ENCODE measurements around the gene NKX6-2. TPM values are rescaled to one million over a fixed set of nuclear protein-coding genes. Genes with fewer than 3 reads are reported as not detected.

The NKX6-2 gene
- total RNA-seq, 1 donor from 2014 or later, result 0.35 TPM

DNA sequence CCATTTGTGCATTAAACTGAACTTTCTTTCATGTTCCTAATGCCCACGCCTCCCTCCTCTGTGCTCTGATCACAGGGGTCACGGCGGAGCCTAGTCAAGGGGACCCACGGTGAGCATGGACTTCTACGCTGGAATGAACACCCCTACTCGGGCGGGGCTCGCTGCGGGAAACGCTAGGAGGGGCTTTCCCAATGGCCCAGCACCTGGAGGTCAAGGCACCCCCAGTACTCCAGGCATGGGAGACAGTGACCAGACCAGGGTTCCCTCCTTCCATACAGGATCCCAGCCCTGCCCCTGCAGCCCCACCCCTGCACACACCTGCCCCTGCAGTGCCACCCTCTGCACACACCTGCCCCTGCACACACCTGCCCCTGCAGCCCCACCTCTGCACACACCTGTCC, 27.1 kb upstream of the NKX6-2 start:
- no peak for DNase-seq (ENCODE audit: low read depth)

DNA sequence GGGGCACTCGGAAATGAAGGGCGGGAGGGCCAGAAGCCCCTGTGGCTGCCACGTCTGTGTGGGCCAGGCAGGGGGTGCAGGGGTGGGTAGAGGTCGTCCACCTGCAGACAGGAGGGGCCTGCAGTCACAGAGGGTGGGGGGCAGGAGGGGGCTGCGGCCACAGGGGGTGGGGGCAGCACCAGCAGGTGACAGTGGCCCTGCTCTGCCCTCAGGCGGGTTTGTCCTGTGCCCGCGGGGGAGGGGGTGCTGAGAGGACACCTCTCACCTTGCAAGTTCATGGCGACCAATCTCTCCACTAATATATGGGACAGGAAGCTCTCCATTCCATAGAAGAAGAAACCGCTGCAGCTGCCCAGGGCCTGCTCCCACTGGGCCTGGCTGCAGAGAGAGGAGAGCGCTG, 26.6 kb upstream of the NKX6-2 start:
- DNase-seq (ENCODE audit: low read depth), result no peak

DNA sequence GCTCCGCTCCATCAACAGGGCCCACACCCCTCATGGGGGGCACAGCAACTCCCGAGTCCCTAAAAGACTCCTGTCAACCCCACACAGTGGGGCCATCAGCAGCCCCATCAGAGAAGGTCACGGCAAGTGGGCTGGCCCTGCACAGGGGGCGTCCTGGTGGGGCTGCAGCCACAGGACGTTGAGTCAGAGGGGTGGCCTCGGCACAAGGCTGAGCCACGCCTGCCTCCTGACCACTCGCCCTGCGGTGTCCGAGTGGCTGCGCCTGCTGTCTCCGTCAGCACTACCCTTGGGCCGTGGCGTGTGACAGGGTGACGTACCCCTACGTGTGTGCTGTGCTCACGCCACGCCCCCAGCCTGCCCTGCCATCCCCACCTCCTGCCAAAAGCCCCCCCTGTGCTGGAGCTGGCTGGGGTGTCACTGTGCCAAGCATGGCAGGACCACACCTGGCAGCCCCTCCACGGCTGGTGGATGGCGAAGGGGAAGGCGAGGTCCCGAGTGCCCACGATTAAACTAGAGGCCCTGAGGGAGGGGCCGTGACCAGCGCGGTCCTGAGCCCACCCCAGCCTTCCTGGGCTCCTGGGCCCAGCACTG, 26.0 kb upstream of the NKX6-2 start:
- DNase-seq (ENCODE audit: low read depth), result no peak

DNA sequence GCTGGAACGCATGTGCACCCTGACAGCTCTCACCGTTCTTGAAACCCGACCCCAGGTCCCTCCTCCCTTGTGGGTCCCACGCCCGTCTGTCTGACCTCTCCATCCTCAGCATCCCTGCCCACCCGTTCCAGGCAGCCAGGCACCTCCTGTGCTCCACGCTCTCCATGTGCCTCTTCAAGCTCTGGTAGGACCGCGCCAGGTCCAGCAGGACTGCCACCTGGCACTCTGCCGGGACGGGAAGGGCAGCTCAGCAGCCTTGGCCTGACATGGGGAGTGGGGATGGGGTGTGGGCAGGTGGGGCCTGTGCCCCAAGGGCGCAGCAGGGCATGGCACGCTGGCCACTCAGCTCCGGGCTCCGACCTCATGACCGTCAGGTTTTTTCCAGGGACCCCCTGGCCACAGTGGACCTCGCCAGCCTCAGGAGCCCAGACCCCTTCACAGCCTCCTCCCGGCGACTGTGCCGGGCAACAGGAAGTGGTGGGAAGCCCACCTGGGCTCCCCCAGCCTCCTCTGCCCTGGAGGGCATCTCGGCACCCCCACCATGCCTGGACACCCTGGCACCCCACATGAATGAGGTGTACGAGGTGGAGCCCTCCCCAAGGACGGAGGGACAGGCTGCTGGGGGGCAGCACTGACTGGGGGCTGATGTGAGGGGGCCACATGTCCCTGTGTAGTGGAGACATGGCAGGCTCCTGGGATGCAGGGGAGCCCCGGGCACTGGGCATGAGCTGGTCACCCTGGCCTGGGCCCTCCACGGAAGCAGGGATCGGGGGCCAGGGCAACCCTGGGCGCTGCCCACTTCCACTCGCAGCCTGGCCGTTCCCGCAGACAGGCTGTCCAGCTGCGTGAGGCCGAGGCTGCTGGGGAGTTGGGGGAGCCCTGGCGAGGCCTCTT, 25.1 kb upstream of the NKX6-2 start:
- no peak for DNase-seq (ENCODE audit: low read depth)

DNA sequence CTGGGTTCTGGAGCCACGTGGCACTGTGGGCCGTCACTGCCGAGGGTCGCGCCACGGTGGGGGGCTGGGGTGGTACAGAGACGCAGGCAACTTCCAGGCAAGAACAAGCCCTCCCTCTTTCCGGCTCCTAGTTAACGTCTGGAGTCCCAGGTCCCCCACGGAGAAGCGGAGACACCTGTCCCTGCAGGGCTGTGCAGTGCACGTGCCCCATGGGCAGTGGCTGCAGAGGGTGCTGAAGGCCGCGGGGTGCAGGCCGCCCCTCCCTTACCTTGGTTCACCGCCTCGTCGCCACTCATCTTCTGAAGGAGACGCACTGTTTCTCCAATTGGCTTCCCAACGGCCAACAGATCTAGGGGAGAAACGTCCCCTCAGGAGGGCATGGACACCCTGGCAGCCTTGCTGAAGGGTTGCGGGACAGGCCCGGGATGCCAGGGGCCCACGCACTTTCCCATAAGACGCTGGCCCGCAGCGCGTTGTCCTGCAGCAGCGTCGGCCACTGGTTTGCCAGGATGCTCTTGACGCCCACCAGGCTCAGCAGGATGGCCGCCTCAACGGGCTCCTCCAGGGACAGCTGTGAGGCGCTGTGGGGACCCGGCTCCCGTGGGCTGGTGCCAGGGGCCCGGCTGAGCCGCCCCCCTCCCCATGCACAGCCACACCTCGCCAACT, 24.3 kb upstream of the NKX6-2 start:
- no peak for DNase-seq (ENCODE audit: low read depth)

DNA sequence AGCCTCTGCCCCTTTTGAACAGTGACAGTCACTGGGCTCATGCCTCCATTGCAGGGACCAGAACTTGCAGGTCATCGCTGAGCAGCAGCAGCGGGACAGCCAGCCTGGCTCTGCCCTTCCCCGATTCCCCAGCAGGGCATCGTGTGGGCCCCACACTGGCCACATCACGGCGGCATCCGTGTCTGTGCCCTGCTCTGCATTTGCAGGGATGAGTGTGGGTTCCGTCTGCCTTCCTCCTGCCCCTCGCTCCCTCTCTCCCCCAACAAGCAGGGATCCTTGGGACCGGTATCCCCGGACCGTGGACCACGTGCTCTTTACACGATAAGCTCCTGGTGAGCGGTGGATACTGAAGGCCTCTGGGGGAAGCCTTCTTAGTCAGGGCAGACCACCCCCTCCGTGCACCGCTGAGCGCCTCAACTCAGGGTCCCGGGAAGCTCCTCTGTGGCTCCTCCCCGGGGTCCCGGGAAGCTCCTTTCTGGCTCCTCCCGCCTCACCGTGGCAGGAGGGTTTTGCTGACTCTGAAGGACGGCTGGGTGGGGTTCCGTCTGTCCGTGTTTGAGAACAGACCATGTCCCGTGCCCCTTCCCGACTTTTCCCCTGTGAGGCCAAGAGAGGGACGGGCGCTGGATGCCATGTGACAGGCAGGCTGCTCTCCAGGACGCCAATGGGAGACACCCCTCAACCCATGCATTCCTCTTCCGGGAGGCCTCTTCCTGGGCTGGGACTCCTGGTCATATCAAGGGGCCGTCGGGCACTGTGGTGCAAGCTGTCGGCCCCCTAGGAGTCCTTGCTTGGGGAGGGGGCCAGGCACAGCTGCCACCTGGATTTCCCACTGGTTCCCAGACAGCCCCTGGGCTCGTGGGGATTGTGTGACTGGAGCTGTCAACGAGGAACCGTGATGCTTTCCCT, 23.5 kb upstream of the NKX6-2 start:
- DNase-seq (ENCODE audit: low read depth), result no peak

DNA sequence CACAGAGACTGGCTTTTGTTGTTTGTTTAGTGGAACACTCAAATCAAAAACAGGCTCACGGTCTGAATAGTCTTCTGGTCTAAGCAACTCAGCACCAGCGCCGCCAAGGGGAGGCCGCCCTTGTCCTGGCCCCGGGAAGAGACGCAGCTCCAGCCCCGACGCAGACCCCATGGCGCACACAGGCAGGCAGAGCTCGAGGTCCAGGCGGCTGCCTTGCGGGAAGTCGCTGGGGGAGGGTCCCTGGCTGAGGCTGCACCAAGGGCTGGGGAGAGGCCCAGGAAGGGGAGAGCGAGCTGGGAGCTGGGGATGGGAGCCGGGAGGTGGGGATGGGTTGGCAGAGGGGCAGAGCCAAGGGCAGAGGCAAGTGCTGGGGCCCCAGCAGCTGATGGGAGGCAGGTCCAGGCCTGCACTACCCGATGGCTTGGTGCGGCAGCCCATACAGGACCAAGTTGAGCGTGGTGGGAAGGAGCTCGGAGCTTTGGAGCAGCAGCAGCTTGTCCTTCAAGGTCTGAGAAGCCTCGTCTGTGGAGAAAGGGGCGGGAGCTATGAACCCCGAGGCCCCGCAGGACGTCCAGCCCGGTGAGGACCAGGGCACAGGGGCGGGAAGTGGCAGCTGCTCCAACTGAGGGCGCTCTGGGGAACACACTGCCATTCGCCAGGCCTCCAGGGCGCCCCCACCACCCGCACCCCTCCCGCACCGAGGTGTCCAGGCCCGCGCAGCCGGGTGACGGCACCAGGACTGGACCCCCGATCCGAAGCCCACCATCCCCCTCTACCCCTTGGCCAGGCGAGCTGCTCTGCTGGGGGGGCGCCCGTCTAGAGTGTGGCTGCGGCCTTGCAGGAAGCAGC, 22.7 kb upstream of the NKX6-2 start:
- DNase-seq (ENCODE audit: low read depth), result no peak

DNA sequence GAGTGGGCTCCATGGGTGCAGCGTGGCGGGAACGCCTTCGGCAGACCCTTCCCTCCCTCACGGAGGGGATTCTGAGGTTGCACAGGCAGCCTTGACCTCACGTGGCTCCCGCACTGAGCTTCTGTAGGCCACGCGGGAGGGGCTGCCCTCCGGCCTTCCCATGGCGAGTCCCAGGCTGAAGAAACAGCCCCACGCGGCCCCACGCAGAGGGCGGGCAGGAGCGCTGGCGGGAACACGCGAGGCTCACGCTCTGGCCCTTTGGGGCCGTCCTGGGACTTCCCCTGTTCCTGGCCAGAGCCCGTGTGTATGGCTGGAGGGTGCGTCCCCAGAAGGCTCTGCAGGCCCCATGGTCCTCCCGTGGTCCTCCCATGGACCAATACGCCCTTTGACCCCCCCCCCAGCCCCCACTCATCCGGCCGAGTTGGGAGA, 21.7 kb upstream of the NKX6-2 start:
- no peak for DNase-seq (ENCODE audit: low read depth)

DNA sequence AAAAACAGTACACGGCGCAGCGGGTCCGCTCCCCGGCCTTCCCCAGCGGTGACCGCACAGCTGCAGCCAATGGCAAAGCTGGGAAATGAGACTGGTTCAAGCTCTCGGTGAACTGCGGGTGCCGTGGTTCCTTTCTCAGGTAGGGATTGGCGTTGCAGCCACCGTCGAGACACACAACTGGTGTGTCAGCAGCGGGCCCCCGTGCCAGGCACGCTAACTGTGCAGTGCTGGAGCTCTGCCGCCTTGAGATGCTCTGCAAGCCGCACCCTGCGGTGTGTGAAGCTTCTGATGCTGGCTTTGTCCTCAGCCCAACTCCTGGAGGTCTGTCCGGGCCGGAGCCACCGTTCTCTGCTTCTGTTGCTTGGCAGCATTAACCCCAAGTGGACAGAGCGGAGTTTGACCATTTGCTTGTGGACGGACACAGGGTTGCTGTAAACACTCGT, 20.6 kb upstream of the NKX6-2 start:
- DNase-seq (ENCODE audit: low read depth), result no peak

DNA sequence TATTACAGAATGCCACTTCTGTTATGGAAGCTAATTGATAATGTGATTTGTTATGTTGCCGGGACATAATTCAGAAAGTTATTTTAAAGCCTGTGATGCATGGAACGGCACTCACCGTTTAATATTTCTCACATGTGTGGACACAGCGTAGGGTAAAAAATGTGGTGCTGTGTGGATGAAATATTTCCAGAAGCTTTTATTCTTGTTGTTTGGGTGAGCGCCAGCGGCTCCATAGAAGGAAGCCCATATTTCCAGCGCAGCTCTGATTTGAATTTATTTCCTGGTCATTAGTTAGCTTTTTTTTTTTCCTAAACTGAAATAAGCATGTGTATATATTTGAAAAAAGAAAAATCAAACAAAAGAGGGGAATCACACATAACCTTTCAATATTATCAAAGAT, 20.2 kb upstream of the NKX6-2 start:
- DNase-seq (ENCODE audit: low read depth), result no peak

DNA sequence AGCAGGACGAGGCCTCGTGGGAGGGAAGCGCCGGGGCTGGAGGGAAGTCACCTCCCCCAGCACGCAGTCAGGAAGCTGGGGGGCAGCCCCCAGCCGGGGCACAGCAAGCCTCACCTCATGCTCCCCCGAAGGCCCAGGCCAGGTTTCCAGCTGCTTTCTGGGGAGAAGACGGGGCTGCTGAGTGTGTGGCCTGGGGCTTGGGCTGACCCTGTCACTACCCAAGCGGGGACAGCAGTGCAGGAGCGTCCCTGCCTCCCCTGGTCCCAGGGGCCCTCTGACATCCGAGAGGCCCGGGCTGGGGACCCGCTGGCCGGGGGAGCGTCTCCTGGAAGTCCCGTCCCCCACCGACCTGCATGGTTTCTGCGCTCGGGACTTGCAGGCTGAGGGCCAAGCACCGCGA, 19.7 kb upstream of the NKX6-2 start:
- no peak for DNase-seq (ENCODE audit: low read depth)

DNA sequence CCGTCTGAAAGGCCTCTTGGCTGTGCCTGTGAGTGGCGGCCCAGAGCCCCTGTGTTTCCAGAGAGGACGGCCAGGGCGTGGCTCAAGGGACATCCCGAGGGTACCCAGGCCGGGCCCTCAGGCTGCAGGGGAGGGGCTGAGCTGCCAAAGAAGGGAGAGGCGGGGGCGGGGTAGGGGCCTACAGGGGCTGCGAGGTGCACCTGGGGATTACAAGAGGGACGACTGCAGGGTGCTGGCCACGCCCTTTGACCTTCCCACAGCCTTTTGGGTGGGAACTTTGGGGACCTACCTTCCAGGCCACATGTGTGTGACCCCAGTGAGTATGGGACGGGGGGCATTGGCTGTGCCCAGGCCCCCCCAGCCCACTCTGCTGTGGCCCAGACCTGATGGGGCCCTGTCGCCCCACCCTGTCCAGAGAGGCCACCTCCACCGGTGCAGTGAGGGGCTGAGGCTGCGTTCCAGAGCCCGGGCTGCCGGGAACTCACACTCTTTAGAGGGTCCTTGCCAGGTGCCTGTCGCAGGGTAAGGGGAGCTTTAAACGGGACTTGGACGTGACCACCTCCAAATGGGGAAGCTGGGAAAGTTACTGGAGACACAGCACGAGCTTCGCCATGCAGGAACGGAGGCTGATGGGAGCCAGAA, 19.0 kb upstream of the NKX6-2 start:
- no peak for DNase-seq (ENCODE audit: low read depth)

DNA sequence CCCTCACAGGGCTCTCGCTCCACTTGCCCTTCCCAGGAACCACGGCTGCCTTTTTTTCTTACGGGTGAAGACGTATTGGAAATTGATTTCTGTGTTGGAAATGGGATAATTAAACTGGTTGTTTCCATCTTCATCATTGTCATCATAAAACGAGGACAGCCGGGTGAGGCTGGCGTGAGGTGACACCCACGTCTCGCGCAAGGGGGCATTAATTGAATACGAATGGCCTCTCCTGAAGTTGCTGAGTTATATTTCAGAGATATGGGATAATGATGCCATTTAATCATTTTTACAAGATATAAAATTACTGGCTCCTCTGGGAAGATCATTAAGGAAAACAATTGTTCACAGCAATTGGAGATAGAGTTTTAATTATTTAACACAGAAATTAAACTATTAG, 18.3 kb upstream of the NKX6-2 start:
- DNase-seq (ENCODE audit: low read depth), result no peak

DNA sequence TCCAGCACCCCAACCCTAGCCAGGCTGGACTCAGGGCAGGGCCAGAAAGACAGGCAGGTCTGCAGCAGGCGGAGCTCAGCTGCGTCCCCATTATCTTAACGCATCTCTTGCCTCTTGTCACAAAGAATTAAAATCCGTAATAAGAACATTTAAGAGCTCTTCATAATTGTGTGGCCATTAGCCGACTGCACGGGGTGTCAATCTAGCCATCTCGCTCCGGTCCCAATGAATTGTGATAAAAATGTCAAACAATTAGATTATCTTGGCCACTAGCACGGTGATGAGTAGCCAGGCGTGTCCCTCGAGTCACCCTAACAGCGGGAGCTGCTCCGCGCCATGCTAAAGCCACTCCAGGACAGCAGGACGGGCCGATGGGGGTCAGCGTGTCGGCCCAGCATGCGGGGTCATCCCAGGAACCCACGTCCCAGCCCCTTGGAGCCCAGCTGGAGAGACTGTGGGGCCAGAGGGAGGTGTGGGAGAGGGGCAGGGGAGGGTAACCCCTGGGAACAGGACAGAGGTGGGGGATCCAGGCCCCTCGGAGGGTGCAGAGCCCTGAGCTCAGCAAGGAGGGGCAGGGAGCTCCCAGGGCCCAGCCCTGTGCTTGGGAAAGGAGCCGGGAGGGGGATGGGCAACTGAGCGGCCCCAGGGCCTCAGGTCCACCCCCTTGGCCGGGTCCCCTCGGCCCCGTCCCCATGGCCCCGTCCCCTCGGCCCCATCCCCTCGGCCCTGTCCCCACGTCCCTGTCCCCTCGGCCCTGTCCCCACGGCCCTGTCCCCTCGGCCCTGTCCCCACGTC, 17.7 kb upstream of the NKX6-2 start:
- no peak for DNase-seq (ENCODE audit: low read depth)

DNA sequence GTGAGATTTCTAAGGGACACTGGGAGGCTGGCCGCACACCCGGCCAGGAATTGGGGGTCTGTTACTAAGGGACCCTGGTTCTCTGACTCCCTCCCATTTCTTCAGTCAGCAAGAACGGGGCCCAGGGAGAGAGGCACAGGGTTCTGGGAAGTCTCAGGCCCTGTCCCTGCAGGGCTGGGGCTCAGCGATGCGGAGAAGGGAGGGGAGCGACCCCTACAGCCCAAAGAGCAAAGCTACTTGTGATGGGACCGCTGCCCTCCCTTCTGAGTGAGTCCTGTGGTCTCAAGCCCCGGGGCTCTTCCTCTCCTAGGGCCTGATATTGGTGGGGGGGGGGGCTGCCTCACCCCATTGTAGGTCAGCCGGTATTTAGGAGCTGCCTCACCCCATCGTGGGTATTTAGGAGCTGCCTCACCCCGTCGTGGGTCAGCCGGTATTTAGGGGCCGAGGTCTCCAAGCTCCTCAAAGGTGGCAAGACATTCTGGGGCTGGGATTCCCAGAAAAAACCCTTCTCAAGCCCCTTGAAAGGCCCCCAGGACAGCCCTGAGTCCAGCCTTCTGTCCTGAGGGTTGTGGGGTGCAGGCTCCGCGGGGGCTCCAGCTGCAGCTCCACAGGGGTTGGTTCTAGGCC, 16.9 kb upstream of the NKX6-2 start:
- DNase-seq (ENCODE audit: low read depth), result no peak

DNA sequence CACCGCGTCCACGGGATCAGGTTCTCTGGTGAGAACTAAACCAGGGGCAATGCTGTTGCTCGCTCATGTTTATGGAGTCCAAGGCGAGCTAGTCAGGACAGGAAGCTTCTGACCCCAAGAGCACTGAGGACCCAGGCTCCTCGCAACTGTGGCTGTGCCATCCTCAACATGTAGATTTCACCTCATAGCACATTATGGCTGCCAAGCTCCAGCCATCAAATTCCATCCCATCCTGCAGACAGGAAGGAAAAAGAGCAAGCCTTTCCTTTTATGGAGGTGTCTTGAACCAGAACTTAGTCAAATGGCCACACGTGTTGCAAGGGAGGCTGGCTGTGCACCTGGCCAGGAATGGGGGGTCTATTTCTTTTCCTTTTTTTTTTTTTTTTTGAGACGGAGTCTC, 16.1 kb upstream of the NKX6-2 start:
- no peak for DNase-seq (ENCODE audit: low read depth)

DNA sequence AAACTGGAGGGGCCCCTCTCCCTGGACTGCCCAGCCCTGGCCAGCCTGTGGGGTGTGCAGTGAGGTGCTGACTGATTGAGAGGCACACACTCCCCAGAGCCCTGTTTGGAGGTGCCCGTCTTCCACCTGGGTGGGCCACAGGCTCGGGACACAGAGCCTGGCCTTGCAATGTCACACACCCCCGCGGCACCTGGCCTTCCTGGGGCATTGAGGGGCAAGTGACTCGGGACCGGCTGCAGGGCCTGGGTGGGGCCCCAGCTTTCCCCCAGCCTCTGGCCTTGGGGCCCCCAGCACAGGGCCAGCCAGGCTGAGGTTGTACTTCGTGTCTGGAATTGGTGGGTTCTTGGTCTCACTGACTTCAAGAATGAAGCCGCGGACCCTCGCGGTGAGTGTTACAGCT, 13.9 kb upstream of the NKX6-2 start:
- no peak for DNase-seq (ENCODE audit: low read depth)

DNA sequence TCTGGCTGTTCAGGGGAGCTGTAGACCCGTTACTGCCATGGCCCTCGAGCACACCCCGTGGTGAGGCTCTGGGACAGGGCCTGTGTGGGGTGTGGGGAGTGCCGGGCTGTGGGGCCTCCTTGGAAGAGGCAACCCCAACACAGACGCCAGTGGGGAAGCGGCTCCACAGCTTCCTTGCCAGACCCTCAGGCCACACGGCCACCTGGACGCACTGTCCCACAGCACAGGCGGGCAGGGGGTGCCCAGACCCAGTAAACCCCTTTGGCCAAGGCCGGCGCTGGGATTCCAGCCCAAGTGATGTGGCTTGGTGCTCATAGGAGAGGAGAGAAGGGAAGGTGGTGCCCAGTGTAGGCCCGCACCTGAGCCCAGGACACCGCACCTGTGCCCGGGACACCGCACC, 12.9 kb upstream of the NKX6-2 start:
- no peak for DNase-seq (ENCODE audit: low read depth)

DNA sequence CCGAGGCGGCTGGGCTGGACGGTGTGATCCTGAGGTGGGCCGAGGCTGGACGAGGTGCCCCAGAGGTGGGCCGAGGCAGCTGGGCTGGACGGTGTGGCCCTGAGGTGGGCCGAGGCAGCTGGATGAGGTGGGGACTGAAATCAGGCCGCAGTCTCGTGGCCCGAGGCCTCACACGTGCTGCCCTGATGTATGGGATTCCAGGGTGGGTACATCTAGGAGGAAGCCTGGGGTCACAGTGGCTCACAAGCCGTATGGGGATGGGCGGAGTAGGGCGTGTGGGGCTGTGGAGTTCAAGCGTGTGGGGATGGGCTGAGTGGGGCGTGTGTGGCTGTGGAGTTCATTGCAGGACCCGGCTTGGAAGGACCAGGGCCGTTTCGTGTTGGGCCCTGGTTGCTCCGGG, 12.5 kb upstream of the NKX6-2 start:
- no peak for DNase-seq (ENCODE audit: low read depth)

Data from renal cortical epithelial cell (primary cell).